SHP77 (cell line): ENCODE results near the gene GNAQ.
"Not testable (repeated sequence)": the region's sequence is repeated elsewhere in the genome, so short reads cannot be mapped to it uniquely, and the experiment has no call there.

Experiments used
- DNase-seq, 2 experiments: peaks; one replicate each; lab custom pipeline; 2025; lab: John Stamatoyannopoulos, UW

The GNAQ gene

GRCh38 chr9:77903666-77904285 lies 127.8 kb downstream of the GNAQ start:
- DNase-seq: no peak

GRCh38 chr9:77901771-77902170 lies 129.8 kb downstream of the GNAQ start:
- DNase-seq: no peak

GRCh38 chr9:77901018-77901417 lies 130.6 kb downstream of the GNAQ start:
- DNase-seq: no peak

GRCh38 chr9:77899679-77900354 lies 131.8 kb downstream of the GNAQ start:
- DNase-seq: no peak

GRCh38 chr9:77898864-77899263 lies 132.7 kb downstream of the GNAQ start:
- DNase-seq: no peak

- DNase-seq: no peak
Observed at GRCh38 chr9:77896938-77897667, 134.5 kb downstream of the GNAQ start.

GRCh38 chr9:77896269-77896937 lies 135.2 kb downstream of the GNAQ start:
- no peak for DNase-seq

GRCh38 chr9:77893706-77894105 lies 137.9 kb downstream of the GNAQ start:
- no peak for DNase-seq

- DNase-seq: no peak
Observed at GRCh38 chr9:77892955-77893514, 138.6 kb downstream of the GNAQ start.

GRCh38 chr9:77892171-77892570 lies 139.4 kb downstream of the GNAQ start:
- DNase-seq: no peak

GRCh38 chr9:77891128-77891800 lies 140.3 kb downstream of the GNAQ start:
- DNase-seq: no peak

- DNase-seq: no peak
Observed at GRCh38 chr9:77887662-77888061, 143.9 kb downstream of the GNAQ start.

- no peak for DNase-seq
Observed at GRCh38 chr9:77885104-77885672, 146.4 kb downstream of the GNAQ start.

- DNase-seq: no peak
Observed at GRCh38 chr9:77883846-77884771, 147.5 kb downstream of the GNAQ start.

GRCh38 chr9:77883133-77883532 lies 148.5 kb downstream of the GNAQ start:
- DNase-seq: no peak

GRCh38 chr9:77882294-77882693 lies 149.3 kb downstream of the GNAQ start:
- no peak for DNase-seq

- not testable (repeated sequence) for DNase-seq
Observed at GRCh38 chr9:77881634-77882033, 150.0 kb downstream of the GNAQ start.

- DNase-seq: no peak
Observed at GRCh38 chr9:77881111-77881510, 150.5 kb downstream of the GNAQ start.

GRCh38 chr9:77879437-77879943 lies 152.1 kb downstream of the GNAQ start:
- no peak for DNase-seq

GRCh38 chr9:77878793-77879192 lies 152.8 kb downstream of the GNAQ start:
- not testable (repeated sequence) for DNase-seq
